K562 (cell line): ENCODE results near the gene ACTN4. TPM values are rescaled to one million over a fixed set of nuclear protein-coding genes. Genes with fewer than 3 reads are reported as not detected.

ENCODE experiments used
- ESRRB ChIP-seq: fragments of 250-450 bp; sonication (Bioruptor Pico); IDR thresholded peaks from 2 replicates; pipeline ENCODE4 v1.5.0; 2020; ENCODE audit warnings: mild to moderate bottlenecking, moderate library complexity, borderline replicate concordance
- FOXA3 ChIP-seq, 2 experiments: fragments of 450-650 bp in 1 of 2; sonication (generic) in 1 of 2; formaldehyde crosslinking; IDR thresholded peaks in 1 of 2; conservative IDR thresholded peaks in 1 of 2; 2 replicates each; pipeline versions ENCODE4 v1.4.0 to v1.8.0; 2020 to 2022; ENCODE audit warnings: mild to moderate bottlenecking in 2 of 2, missing genetic modification reagents in 1 of 2
- HDAC6 ChIP-seq: IDR thresholded peaks from 2 replicates; pipeline ENCODE4 v1.6.1; 2012; ENCODE audit warnings: low read depth, mild to moderate bottlenecking, control low read depth, inconsistent platforms, low read length, moderate library complexity
- KDM2B ChIP-seq: fragments of 250-450 bp; sonication (Bioruptor Pico); IDR thresholded peaks from 2 replicates; pipeline ENCODE4 v1.8.0; 2021; ENCODE audit warnings: mild to moderate bottlenecking, moderate library complexity
- MEF2A ChIP-seq: IDR thresholded peaks from 2 replicates; pipeline ENCODE4 v1.6.1; 2011; ENCODE audit warnings: low read depth, mild to moderate bottlenecking, low read length, moderate library complexity; ENCODE audit not compliant: control insufficient read depth
- MEF2D ChIP-seq: conservative IDR thresholded peaks from 2 replicates; pipeline ENCODE4 v1.6.1; 2016; ENCODE audit warnings: low read depth, missing genetic modification characterization, missing compliant biosample characterization
- NCOA2 ChIP-seq, 2 experiments: fragments of 450-650 bp; IDR thresholded peaks; 2 replicates each; pipeline ENCODE4 v1.6.1; 2018; ENCODE audit warnings: mild to moderate bottlenecking in 2 of 2, moderate library complexity in 1 of 2; ENCODE audit not compliant: partially characterized antibody in 2 of 2
- NR3C1 ChIP-seq: sonication (generic); formaldehyde crosslinking; IDR thresholded peaks from 2 replicates; pipeline ENCODE4 v1.8.1; 2022; ENCODE audit warnings: missing genetic modification reagents
- RAD51 ChIP-seq: fragments of 450-650 bp; IDR thresholded peaks from 2 replicates; pipeline ENCODE4 v1.7.1; 2016; ENCODE audit warnings: low read depth, mild to moderate bottlenecking, borderline replicate concordance
- RBBP5 ChIP-seq: fragments of 200-600 bp; sonication (generic); IDR thresholded peaks from 2 replicates; pipeline ENCODE4 v1.6.1; 2012; ENCODE audit warnings: borderline replicate concordance, mild to moderate bottlenecking, low read length, control low read depth, inconsistent platforms; ENCODE audit not compliant: insufficient read depth, poor library complexity, severe bottlenecking
- RCOR1 ChIP-seq, 2 experiments: IDR thresholded peaks; 2 replicates each; pipeline ENCODE4 v1.6.1; 2012; ENCODE audit warnings: low read depth in 2 of 2, low read length in 2 of 2, borderline replicate concordance in 1 of 2, improper control_type of control experiment in 1 of 2
- TEAD2 ChIP-seq: fragments of 450-650 bp; IDR thresholded peaks from 2 replicates; pipeline ENCODE4 v1.6.1; 2016; ENCODE audit warnings: missing genetic modification characterization, control low read depth, missing compliant biosample characterization
- ZBTB33 ChIP-seq: sonication (generic); formaldehyde crosslinking; IDR thresholded peaks from 2 replicates; pipeline ENCODE4 v1.8.1; 2023; ENCODE audit warnings: mild to moderate bottlenecking, missing genetic modification reagents
- ZNF174 ChIP-seq: fragments of 250-450 bp; sonication (Bioruptor Pico); IDR thresholded peaks from 2 replicates; pipeline ENCODE4 v1.4.0; 2020; ENCODE audit warnings: mild to moderate bottlenecking
- polyA plus RNA-seq, 8 experiments: library from polyadenylated mRNA; depleted of rRNA in 4 of 8; stranded (reverse) in 5 of 8; unstranded in 3 of 8; fragments of >200 nt; fragmentation: Nextera tagmentation in 2 of 8; fragmentation: Illumina TruSeq in 1 of 8; extraction: Ambion mirVana in 2 of 8; extraction: Trizol in 1 of 8; gene quantifications; 2 replicates each; pipeline versions ENCODE4 v1.2.1 to v1.2.3, GENCODE V29; 2011 to 2014; ENCODE audit warnings: inconsistent platforms in 1 of 8, missing spikeins in 1 of 8
- total RNA-seq, 7 experiments: library from RNA; depleted of rRNA in 6 of 7; stranded (reverse); fragments of >200 nt in 6 of 7; fragmentation: Illumina TruSeq in 2 of 7; extraction: Trizol in 2 of 7; gene quantifications; 2 replicates each; pipeline versions ENCODE4 v1.2.1 to v1.2.3, GENCODE V29; 2011 to 2021; ENCODE audit warnings: low replicate concordance in 1 of 7
- TF ChIP-seq, protein P1 (sequence below): fragments of 250-450 bp; sonication (Bioruptor Pico); IDR thresholded peaks from 2 replicates; pipeline ENCODE4 v1.5.0; 2021; ENCODE audit warnings: mild to moderate bottlenecking, moderate library complexity
- TF ChIP-seq, protein P2 (sequence below): fragments of 250-450 bp; sonication (Bioruptor Pico); IDR thresholded peaks from 2 replicates; pipeline ENCODE4 v1.4.0; 2020; ENCODE audit warnings: borderline replicate concordance

ACTN4 gene
- total and polyA plus RNA-seq, 9 of the 15 experiments (the other 6 are each of a cell fraction or from before 2014, with no cell fraction given): 3.1 to 385 (median 125) TPM

- TF ChIP-seq, protein P1, sequence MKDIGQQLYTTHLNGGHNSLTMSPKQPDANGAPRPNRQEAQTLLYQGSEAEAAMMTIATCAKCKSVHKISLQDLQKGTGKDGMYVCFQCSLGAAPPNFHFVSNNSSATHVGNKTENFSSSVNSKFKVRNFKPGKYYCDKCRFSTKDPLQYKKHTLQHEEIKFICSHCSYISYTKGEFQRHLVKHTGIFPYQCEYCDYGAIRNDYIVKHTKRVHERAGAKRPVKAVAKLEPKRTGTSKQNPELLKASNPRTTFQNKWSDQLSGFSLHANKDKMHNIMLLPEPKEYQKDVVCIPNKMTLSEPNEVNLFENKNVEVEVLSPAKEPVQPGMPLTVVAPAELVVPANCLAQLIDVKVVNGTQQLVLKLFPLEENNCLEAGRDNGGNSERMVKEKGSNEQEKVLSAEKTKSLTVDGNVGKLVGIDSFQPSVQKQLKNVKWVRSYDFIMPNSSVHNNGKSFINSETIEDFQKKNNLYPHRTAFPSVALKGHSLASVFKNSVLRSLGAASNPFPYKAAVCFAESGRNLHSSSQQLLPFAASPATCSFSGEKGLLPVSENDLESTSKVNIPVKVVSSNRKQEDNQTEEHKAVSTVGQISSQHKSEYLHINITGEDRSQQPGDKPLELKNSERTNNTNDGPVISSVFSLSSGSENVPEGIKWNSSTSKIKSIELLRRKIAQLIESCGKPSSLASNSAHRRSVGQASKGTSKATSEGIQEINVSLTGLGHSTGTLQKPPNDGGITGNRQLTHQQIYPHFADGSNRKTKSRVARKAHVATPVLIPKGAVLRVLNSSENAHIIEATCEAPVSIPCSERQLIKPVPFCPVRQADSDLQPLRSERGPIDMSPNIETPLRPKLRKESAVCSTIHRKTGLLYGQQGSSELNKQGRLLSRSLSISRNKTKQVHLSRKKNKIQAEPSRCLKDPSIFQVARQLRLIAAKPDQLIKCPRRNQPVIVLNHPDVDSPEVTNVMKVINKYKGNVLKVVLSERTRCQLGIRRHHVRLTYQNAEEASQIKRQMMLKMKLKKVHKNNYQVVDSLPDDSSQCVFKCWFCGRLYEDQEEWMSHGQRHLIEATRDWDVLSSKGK (CRISPR knock-in tag): no peak
- TF ChIP-seq ZNF174 (CRISPR knock-in tag) (no peak), RAD51 (peak; percentile 98), NCOA2 (IDR thresholded peaks at IDR 0.05; ENCODE audit: partially characterized antibody in 2 of 2) (no peak), TEAD2 (no peak), ZBTB33 (CRISPR knock-in tag) (peak; percentile 56; the same call in 1 of the 2 replicates), RBBP5 (peak; percentile 39), NR3C1 (CRISPR knock-in tag) (no peak), MEF2A (no peak), MEF2D (tag) (no peak), ESRRB (CRISPR knock-in tag) (no peak), HDAC6 (no peak), KDM2B (CRISPR knock-in tag) (no peak), FOXA3 (CRISPR knock-in tag; conservative IDR thresholded peaks at IDR 0.05 in 1 of 2, IDR thresholded peaks at IDR 0.05 in 1 of 2) (no peak), RCOR1 (IDR thresholded peaks at IDR 0.05; ENCODE audit: borderline replicate concordance in 1 of 2, low read depth in 2 of 2, low read length in 2 of 2) (no peak)
- TF ChIP-seq, protein P2, sequence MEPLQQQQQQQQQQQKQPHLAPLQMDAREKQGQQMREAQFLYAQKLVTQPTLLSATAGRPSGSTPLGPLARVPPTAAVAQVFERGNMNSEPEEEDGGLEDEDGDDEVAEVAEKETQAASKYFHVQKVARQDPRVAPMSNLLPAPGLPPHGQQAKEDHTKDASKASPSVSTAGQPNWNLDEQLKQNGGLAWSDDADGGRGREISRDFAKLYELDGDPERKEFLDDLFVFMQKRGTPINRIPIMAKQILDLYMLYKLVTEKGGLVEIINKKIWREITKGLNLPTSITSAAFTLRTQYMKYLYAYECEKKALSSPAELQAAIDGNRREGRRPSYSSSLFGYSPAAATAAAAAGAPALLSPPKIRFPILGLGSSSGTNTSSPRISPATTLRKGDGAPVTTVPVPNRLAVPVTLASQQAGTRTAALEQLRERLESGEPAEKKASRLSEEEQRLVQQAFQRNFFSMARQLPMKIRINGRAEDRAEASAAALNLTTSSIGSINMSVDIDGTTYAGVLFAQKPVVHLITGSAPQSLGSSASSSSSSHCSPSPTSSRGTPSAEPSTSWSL (CRISPR knock-in tag): no peak
These were observed 28.7 kb upstream of the ACTN4 start, which contains the start of gene EIF3K (continued) for GRCh38 chr19:38618590-38619360.
